MM.1S (cell line): Measurements from ENCODE around the gene RRP15.

Experiments used
- DNase-seq: peaks from one replicate; pipeline ENCODE4 v3.0.0-alpha.2; 2015
- H2AFZ ChIP-seq: fragments of 300-600 bp; sonication (generic); 2 replicates; pipeline ENCODE4 v1.6.0; 2016; ENCODE audit warnings: antibody characterized with exemption, low read length
- H3F3A ChIP-seq: fragments of 300-600 bp; sonication (generic); 2 replicates; pipeline ENCODE4 v1.6.1; 2016; ENCODE audit warnings: mild to moderate bottlenecking, antibody characterized with exemption, low read length, moderate library complexity, mixed read lengths; ENCODE audit not compliant: insufficient read depth
- H3K27ac ChIP-seq: fragments of 300-600 bp; sonication (generic); 2 replicates; pipeline ENCODE4 v1.5.1; 2016; ENCODE audit warnings: mild to moderate bottlenecking, low read length
- H3K27me3 ChIP-seq: fragments of 300-600 bp; sonication (generic); replicated peaks from 2 replicates; pipeline ENCODE4 v1.6.0; 2016; ENCODE audit warnings: low read length; ENCODE audit not compliant: insufficient read depth
- H3K36me3 ChIP-seq: fragments of 300-600 bp; sonication (generic); replicated peaks from 2 replicates; pipeline ENCODE4 v1.6.1; 2016; ENCODE audit warnings: mild to moderate bottlenecking, low read length, mixed read lengths; ENCODE audit not compliant: insufficient read depth
- H3K4me1 ChIP-seq: fragments of 300-600 bp; sonication (generic); 2 replicates; pipeline ENCODE4 v1.6.1; 2016; ENCODE audit warnings: low read length, mixed read lengths
- H3K4me2 ChIP-seq: fragments of 300-600 bp; sonication (generic); 2 replicates; pipeline ENCODE4 v1.6.0; 2016; ENCODE audit warnings: low read depth, low read length
- H3K4me3 ChIP-seq: fragments of 300-600 bp; sonication (generic); 2 replicates; pipeline ENCODE4 v1.5.1; 2016; ENCODE audit warnings: low read length, mixed read lengths
- H3K79me2 ChIP-seq: fragments of 300-600 bp; sonication (generic); 2 replicates; pipeline ENCODE4 v1.6.1; 2016; ENCODE audit warnings: mixed run types, low read length, mixed read lengths
- H3K9ac ChIP-seq: fragments of 300-600 bp; sonication (generic); 2 replicates; pipeline ENCODE4 v1.6.1; 2016; ENCODE audit warnings: low read length, mixed read lengths
- H3K9me2 ChIP-seq: fragments of 300-600 bp; sonication (generic); replicated peaks from 2 replicates; pipeline ENCODE4 v1.6.1; 2016; ENCODE audit warnings: mild to moderate bottlenecking, low read length, mixed read lengths; ENCODE audit not compliant: insufficient read depth
- H3K9me3 ChIP-seq: fragments of 300-600 bp; sonication (generic); replicated peaks from 2 replicates; pipeline ENCODE4 v1.6.1; 2016; ENCODE audit warnings: mild to moderate bottlenecking, low read length, mixed read lengths; ENCODE audit not compliant: insufficient read depth
- H4K20me1 ChIP-seq: fragments of 300-600 bp; sonication (generic); 2 replicates; pipeline ENCODE4 v1.6.1; 2016; ENCODE audit warnings: mild to moderate bottlenecking, low read length, moderate library complexity, mixed read lengths; ENCODE audit not compliant: insufficient read depth
- CTCF ChIP-seq: fragments of 300-600 bp; sonication (generic); IDR thresholded peaks from 2 replicates; pipeline ENCODE4 v1.5.1; 2016; ENCODE audit warnings: antibody characterized with exemption, low read length, mixed read lengths
- EZH2 ChIP-seq: fragments of 300-600 bp; sonication (generic); optimal IDR thresholded peaks from 2 replicates; pipeline ENCODE3; 2017; ENCODE audit warnings: low read depth, mild to moderate bottlenecking, antibody characterized with exemption, low read length, mixed read lengths
- EZH2phosphoT487 ChIP-seq: fragments of 300-600 bp; sonication (generic); IDR thresholded peaks from 2 replicates; pipeline ENCODE4 v1.6.1; 2018; ENCODE audit warnings: antibody characterized with exemption, low read length

RRP15 gene

GRCh38 chr1:218304281-218305039 lies 19.4 kb downstream of the RRP15 start:
- Histone ChIP-seq H3K36me3 (no peaks in the 10 kb centered on the region), H3K79me2 (peaks cover 30% of the 10 kb centered on the region), H3K27me3 (no peaks in the 10 kb centered on the region), H3F3A (no peaks in the 10 kb centered on the region), H3K4me1 (no peaks in the 10 kb centered on the region), H3K9me3 (no peaks in the 10 kb centered on the region), H3K4me2 (no peak overlapping the region), H3K9ac (no peak overlapping the region), H3K27ac (no peak overlapping the region), H2AFZ (no peak overlapping the region), H3K4me3 (no peak overlapping the region), H4K20me1 (peaks cover 5% of the 10 kb centered on the region; the same call in 1 of the 2 replicates), H3K9me2 (no peaks in the 10 kb centered on the region)
- DNase-seq = no peak
- no peak for TF ChIP-seq CTCF
- TF ChIP-seq EZH2 = no peak
- no peak for TF ChIP-seq EZH2phosphoT487

- Histone ChIP-seq H3K9ac (no peak overlapping the region), H3K4me3 (no peak overlapping the region), H3K9me2 (no peaks in the 10 kb centered on the region), H3K36me3 (no peaks in the 10 kb centered on the region), H3K4me2 (no peak overlapping the region), H2AFZ (no peak overlapping the region), H3F3A (no peaks in the 10 kb centered on the region), H3K27ac (no peak overlapping the region), H3K9me3 (no peaks in the 10 kb centered on the region), H3K79me2 (peaks cover 19% of the 10 kb centered on the region), H3K27me3 (no peaks in the 10 kb centered on the region), H3K4me1 (no peaks in the 10 kb centered on the region), H4K20me1 (peaks cover 1% of the 10 kb centered on the region; the same call in 1 of the 2 replicates)
- no peak for DNase-seq
- TF ChIP-seq EZH2 = no peak
- TF ChIP-seq CTCF = no peak
- TF ChIP-seq EZH2phosphoT487 = no peak
Observed at GRCh38 chr1:218305472-218306064, 20.5 kb downstream of the RRP15 start.

- H3K79me2 ChIP-seq = no peaks in the 10 kb centered on the region
- no peaks in the 10 kb centered on the region for H3K27me3 ChIP-seq
- H3K9me3 ChIP-seq = no peaks in the 10 kb centered on the region
- TF ChIP-seq CTCF (no peak), EZH2 (no peak), EZH2phosphoT487 (no peak)
- no peaks in the 10 kb centered on the region for H3K36me3 ChIP-seq
- H4K20me1 ChIP-seq = no peaks in the 10 kb centered on the region
- H3F3A ChIP-seq = no peaks in the 10 kb centered on the region
- H3K27ac ChIP-seq = no peak overlapping the region
- H3K4me1 ChIP-seq = no peaks in the 10 kb centered on the region
- H3K4me2 ChIP-seq = no peak overlapping the region
- H2AFZ ChIP-seq = no peak overlapping the region
- no peak overlapping the region for H3K9ac ChIP-seq
- no peak overlapping the region for H3K4me3 ChIP-seq
- DNase-seq = no peak
- no peaks in the 10 kb centered on the region for H3K9me2 ChIP-seq
Observed at GRCh38 chr1:218312509-218312908, 27.4 kb downstream of the RRP15 start.
